HG02885 (cell line): ENCODE results near the gene NR6A1.
"Not testable (repeated sequence)": the region's sequence is repeated elsewhere in the genome, so short reads cannot be mapped to it uniquely, and the experiment has no call there.

Source experiments
- ATAC-seq: cut with Tn5 transposase; IDR thresholded peaks from one replicate; pipeline ENCODE4 v1.9.1; 2021; ENCODE audit warnings: mild to moderate bottlenecking; ENCODE audit not compliant: unreplicated experiment, poor library complexity

Gene NR6A1

GRCh38 chr9:124626276-124626675, 144.8 kb downstream of the NR6A1 start:
- ATAC-seq, result no peak

- no peak for ATAC-seq
Measured at GRCh38 chr9:124625087-124625486, 146.0 kb downstream of the NR6A1 start.

DNA sequence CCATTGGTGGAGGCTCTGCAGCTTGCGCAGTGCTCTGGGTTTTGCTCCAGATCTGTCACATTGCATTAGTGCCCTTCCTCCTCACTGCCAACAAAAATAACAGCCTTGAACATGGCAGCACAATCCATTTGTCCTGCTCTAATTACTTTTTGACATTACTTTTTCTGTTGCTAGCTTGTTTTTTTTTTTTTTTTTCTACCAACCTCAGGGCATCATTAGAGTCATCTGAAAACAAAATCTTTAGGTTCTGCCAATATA, 146.4 kb downstream of the NR6A1 start:
- ATAC-seq, result no peak

DNA sequence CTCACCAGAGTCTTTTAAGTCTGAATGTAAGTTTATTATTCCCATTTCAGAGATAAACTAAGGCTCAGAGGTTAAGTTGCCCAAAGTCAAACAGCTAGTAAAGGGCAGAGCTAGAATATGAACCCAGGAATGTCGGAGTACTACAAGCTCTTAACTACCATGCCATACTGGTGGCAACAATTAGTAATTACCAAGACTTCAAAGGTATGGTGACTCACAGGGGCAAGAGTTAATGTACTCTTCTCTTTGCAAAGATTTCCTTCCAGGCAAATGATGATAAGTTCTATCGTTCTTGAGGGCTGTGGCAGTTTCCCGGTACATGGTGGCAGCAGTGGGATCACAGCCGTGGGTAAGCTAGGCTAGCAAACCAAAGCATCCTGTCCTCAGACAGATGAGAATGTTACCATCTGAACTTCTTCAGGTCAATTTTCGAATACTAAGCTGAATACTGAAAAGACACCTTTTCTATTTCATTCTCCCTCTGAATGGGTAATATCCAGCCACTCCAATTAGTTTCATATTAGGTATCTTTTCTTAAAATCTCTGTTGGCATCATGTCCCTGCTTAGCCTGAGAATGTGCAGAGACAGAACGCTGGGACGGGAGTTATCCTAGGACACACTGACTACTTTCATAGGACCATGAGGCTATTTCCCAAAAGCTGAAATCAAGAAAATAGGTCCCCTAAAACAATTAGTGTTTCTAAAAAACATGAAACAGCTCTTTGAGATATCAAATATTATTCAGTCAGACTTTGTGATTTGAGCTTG, 147.0 kb downstream of the NR6A1 start:
- no peak for ATAC-seq

- ATAC-seq, result no peak
Measured at GRCh38 chr9:124622882-124623281, 148.2 kb downstream of the NR6A1 start.

DNA sequence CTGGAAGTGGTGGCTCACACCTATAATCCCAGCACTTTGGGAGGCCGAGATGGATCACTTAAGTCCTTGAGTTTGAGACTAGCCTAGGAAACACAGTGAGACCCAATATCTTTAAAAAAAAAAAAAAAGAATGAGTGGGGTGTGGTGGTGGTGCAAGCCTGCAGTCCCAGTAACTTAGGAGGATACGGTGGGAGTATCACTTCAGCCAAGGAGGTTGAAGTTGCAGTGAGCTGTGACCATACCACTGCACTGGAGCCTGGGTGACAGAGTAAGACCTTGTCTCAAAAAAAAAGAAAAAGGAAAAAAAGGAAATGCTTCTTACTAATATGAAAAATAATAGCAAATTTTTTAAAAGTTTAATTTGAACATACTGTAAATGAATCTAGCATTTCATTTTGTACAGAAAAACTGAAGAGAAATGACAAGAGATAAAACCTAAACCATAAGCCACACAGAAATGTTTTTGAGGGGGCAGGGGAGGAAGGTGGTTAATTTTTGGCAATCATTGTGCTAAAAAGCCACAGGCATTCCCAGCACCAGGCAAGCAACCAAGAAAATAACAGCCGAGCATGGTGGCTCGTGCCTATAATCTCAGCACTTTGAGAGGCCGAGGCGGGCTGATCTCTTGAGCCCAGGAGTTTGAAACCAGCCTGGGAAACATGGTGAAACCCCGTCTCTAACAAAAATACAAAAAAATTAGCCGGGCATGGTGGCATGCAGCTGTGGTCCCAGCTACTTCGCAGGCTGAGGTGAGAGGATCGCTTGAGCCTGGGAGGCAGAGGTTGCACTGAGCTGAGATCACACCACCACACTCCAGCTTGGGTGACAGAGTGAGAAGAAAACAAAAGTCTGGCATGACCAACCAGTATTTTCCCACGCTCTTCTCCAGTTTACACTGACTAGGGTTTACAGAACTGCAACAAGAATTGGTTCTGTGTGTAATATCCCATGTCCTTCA, 149.5 kb downstream of the NR6A1 start:
- ATAC-seq, result no peak

- no peak for ATAC-seq
Measured at GRCh38 chr9:124618476-124618875, 152.6 kb downstream of the NR6A1 start.

DNA sequence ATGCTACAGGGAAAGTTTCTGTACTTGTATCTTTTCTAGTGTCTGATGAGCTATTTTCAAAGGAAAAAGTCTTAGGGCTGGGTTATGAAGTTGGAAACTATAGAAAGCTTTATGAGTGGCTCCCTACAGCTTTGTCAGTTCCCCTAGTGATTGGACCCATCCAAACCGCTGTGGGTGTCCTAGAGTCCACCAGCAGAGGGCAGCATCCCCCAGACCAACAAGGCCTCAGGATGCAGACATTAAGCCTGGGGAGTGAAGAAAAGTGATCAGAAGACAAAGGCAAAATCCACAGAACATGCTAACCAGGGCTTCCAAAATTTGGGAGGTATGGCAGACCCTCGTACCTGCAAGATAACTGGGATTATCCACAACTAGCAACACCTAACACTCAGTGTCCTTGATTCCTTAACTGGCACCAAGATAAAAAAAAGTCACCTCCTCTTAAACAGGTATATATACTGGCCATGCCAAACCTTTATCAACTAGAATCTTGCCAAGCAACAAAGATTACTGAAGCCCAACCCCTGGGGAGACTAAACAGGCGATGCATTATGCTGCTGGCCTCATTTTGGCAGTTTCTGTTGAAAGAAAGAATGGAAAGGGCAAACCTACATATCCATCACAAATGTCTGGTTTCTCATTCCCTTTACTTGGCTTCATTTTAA, 153.5 kb downstream of the NR6A1 start:
- peak; percentile 64 for ATAC-seq

DNA sequence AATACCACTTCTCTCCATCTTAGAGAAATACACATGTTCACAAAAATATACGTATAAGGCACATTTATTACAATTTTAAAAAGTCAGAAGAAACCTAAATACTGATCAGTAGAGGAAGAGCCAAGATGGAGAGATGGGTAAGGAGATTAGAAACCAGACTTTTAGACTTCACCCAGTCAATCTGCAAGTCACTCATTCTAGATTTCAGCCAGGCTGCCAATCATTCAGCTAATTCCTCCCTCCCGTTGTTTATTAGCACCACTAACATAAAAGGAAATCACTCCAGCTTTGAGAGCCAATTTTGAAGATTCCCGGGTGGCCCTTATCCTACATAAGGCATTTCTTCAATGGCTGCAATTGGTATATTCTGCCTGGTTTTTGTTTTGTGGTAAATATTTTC, 154.2 kb downstream of the NR6A1 start:
- no peak for ATAC-seq

GRCh38 chr9:124615840-124616239, 155.3 kb downstream of the NR6A1 start:
- ATAC-seq, result not testable (repeated sequence)

GRCh38 chr9:124615100-124615742, 155.9 kb downstream of the NR6A1 start:
- no peak for ATAC-seq

GRCh38 chr9:124613849-124614248, 157.3 kb downstream of the NR6A1 start:
- ATAC-seq, result no peak

DNA sequence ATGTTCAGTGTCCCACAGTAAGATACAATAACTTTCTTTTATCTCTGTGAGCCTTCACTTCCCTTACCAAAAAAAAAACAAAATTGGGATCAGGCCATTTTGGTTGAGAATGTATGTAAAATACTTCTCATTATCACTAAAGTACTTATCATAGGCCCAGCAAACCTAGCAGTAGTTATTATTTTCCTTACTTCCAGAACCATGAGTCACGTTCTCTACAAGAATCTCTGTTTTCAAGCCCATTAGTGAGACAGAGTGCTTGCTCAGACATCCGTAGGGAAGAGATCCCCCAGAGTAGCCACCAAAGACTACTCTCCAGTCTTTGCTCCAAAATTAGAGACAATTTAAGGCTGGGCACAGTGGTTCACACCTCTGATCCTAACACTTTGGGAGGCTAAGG, 160.0 kb downstream of the NR6A1 start:
- ATAC-seq, result no peak

DNA sequence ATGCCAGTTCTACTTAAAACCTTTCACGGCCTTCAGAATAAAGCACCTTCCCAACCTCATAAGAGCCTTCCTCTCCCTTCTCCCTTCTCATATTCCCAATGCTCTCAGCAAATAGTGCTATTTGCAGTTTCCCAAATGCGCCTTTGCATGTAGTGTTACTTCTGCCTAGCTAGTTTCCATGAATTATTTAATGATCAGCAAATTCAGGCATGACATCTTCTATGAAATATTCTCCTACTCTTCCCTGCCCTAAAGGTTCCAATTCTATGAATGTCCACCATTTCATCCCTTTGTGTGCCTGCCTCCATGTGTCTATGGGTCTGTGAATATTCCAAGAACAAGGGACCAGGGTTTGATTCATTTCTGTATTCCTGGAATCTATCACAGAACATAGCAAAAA, 165.1 kb downstream of the NR6A1 start:
- ATAC-seq, result no peak

DNA sequence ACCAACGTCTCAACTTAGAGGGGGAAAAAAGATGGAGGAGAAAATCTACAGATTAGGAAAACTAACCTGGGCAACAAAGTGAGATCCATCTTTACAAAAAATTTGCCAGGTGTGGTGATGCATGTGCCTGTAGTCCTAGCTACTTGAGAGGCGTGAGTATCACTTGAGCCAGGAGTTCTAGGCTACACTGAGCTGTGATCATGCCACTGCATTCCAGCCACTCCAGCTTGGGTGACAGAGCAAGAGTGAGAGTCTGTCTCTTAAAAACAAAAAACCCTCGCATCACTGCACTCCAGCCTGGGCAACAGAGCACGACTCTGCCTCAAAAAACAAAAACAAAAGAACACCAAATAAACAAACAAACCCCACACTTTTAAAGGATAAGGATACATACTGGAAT, 165.9 kb downstream of the NR6A1 start:
- no peak for ATAC-seq

DNA sequence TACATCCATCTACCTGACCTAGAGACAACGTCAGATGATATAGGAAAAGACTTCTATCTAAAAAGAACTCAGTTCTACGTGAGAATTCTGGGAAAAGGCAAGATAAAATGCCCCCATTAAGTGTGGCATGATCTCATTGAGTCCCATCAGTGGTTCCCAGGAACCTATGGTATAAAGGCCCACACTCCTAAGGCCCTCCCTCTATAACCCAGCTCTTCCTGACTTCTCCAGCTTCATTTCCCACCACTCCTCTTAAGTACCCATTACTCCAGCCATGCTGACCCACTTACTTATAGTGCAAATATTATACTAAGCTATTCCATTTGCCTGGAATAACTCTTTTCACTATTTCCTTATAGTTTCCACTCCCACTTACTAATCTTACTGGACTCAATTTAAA, 168.5 kb downstream of the NR6A1 start:
- no peak for ATAC-seq

- no peak for ATAC-seq
Measured at GRCh38 chr9:124602204-124602603, 168.9 kb downstream of the NR6A1 start.

- no peak for ATAC-seq
Measured at GRCh38 chr9:124600407-124600806, 170.7 kb downstream of the NR6A1 start.

GRCh38 chr9:124599121-124599795, 171.9 kb downstream of the NR6A1 start:
- no peak for ATAC-seq

GRCh38 chr9:124598048-124598447, 173.1 kb downstream of the NR6A1 start:
- ATAC-seq, result no peak
